Lung microvascular endothelial cell (primary cell): ENCODE data around the gene PEAR1. TPM values are rescaled to one million over a fixed set of nuclear protein-coding genes. Genes with fewer than 3 reads are reported as not detected.

Source experiments
- DNase-seq, 2 donors: peaks; one replicate each; pipeline versions ENCODE4 v3.0.0 to v3.0.0-alpha.2; 2010; ENCODE audit warnings: low read depth in 2 of 2
- total RNA-seq: library from RNA; depleted of rRNA; stranded (reverse); fragments of >200 nt; gene quantifications from 2 replicates; pipeline ENCODE4 v1.2.1, GENCODE V29; 2014

Gene PEAR1
- total RNA-seq, 1 donor from 2014 or later = 16.3 TPM

GRCh38 chr1:156860113-156860627 is 33.3 kb upstream of the PEAR1 start:
- DNase-seq = peak; percentile 50 to 54

GRCh38 chr1:156860628-156861423 is 32.7 kb upstream of the PEAR1 start, which contains the start of gene NTRK1:
NTRK1 (plus strand) TSS chr1:156860865; CDS start chr1:156860935, 70 bp downstream.
- peak; percentile 43 to 44 for DNase-seq

- no peak for DNase-seq
Observed at GRCh38 chr1:156862584-156862983, 30.9 kb upstream of the PEAR1 start.

GRCh38 chr1:156862997-156863599 is 30.4 kb upstream of the PEAR1 start:
- no peak for DNase-seq

GRCh38 chr1:156863631-156864030 is 29.9 kb upstream of the PEAR1 start:
- DNase-seq = no peak

GRCh38 chr1:156864796-156865195 is 28.7 kb upstream of the PEAR1 start:
- DNase-seq = no peak

GRCh38 chr1:156865258-156865657 is 28.3 kb upstream of the PEAR1 start:
- no peak for DNase-seq

GRCh38 chr1:156865865-156866248 is 27.7 kb upstream of the PEAR1 start:
- DNase-seq = no peak

- DNase-seq = no peak
Observed at GRCh38 chr1:156866249-156866909, 27.1 kb upstream of the PEAR1 start.

- no peak for DNase-seq
Observed at GRCh38 chr1:156868341-156868740, 25.2 kb upstream of the PEAR1 start.

- no peak for DNase-seq
Observed at GRCh38 chr1:156869455-156869854, 24.1 kb upstream of the PEAR1 start.

GRCh38 chr1:156873659-156874058 is 19.9 kb upstream of the PEAR1 start:
- no peak for DNase-seq

- DNase-seq = no peak
Observed at GRCh38 chr1:156874142-156874541, 19.4 kb upstream of the PEAR1 start.

- DNase-seq = no peak
Observed at GRCh38 chr1:156874572-156875340, 18.8 kb upstream of the PEAR1 start.

GRCh38 chr1:156875341-156875615 is 18.2 kb upstream of the PEAR1 start:
- DNase-seq = no peak

GRCh38 chr1:156876281-156876680 is 17.2 kb upstream of the PEAR1 start:
- DNase-seq = peak in 1 of 2 donors; percentile 23

GRCh38 chr1:156877433-156878170 is 15.9 kb upstream of the PEAR1 start:
- no peak for DNase-seq

- no peak for DNase-seq
Observed at GRCh38 chr1:156879876-156880275, 13.6 kb upstream of the PEAR1 start.

GRCh38 chr1:156880473-156880872 is 13.0 kb upstream of the PEAR1 start:
- DNase-seq = no peak

- no peak for DNase-seq
Observed at GRCh38 chr1:156881101-156881500, 12.4 kb upstream of the PEAR1 start.

GRCh38 chr1:156881663-156882062 is 11.9 kb upstream of the PEAR1 start:
- no peak for DNase-seq
